HCT116 (cell line): ENCODE data around the gene EMX1. TPM values are rescaled to one million over a fixed set of nuclear protein-coding genes. Genes with fewer than 3 reads are reported as not detected.

Experiments used
- ATAC-seq: fragments of 200-7000 bp; cut with Tn5 transposase; 2 replicates; pipeline ENCODE4 v1.9.1; 2020; ENCODE audit warnings: mild to moderate bottlenecking, moderate library complexity
- BruUV-seq: library from RNA; stranded (reverse); fragments of 400-500 nt; replicated peaks from 2 replicates; lab custom pipeline; 2021; lab: Mats Ljungman, UMichigan
- CTCF ChIA-PET: fragments of 300-600 bp; sonication (Branson Sonifier 250); formaldehyde crosslinking; loops from one replicate; lab custom pipeline; 2021; ENCODE audit warnings: antibody characterized with exemption; lab: Charles Lee
- POLR2A ChIA-PET: fragments of 300-600, 350-600 bp; sonication (Branson Sonifier 250); formaldehyde crosslinking; loops from one replicate; lab custom pipeline; 2021; ENCODE audit warnings: antibody characterized with exemption; lab: Charles Lee
- RAD21 ChIA-PET, 2 experiments: fragments of 300-600 bp; sonication (Branson Sonifier 250); formaldehyde crosslinking; loops; one replicate each; lab custom pipeline; 2023; ENCODE audit warnings: low total read pairs in 2 of 2; ENCODE audit not compliant: uncharacterized antibody in 2 of 2, unreplicated experiment in 2 of 2, low non-redundant PET in 1 of 2; lab: Charles Lee
- DNase-seq: peaks from one replicate; pipeline ENCODE4 v3.0.0-alpha.2; 2010; ENCODE audit warnings: low read depth, low spot score
- H2AFZ ChIP-seq: fragments of 200-600 bp; shearing (Covaris generic), sonication (generic); 2 replicates; pipeline ENCODE4 v1.6.1; 2017; ENCODE audit warnings: low read depth, mixed run types, mixed read lengths, antibody characterized with exemption, low read length; ENCODE audit not compliant: poor library complexity, severe bottlenecking
- H3K27ac ChIP-seq: 2 replicates; pipeline ENCODE4 v1.5.1; 2012; ENCODE audit warnings: low read depth, low read length
- H3K27me3 ChIP-seq: fragments of 200-600 bp; sonication (generic); 2 replicates; pipeline ENCODE4 v1.6.1; 2016; ENCODE audit warnings: mixed run types, low read length, mixed read lengths; ENCODE audit not compliant: insufficient read depth
- H3K36me3 ChIP-seq, 2 experiments: fragments of 200-500 bp in 1 of 2; fragments of 200-600 bp in 1 of 2; sonication (Bioruptor generic) in 1 of 2; sonication (generic) in 1 of 2; 2 replicates each; pipeline versions ENCODE4 v1.5.1 to v1.6.1; 2014 to 2016; ENCODE audit warnings: low read length in 2 of 2, inconsistent platforms in 1 of 2, mixed read lengths in 1 of 2, mixed run types in 1 of 2; ENCODE audit not compliant: insufficient read depth in 2 of 2, control insufficient read depth in 1 of 2
- H3K4me1 ChIP-seq, 2 experiments: fragments of 200-600 bp in 1 of 2; sonication (generic) in 1 of 2; 2 replicates each; pipeline versions ENCODE4 v1.5.1 to v1.6.1; 2012 to 2017; ENCODE audit warnings: low read length in 2 of 2, inconsistent platforms in 1 of 2, mild to moderate bottlenecking in 1 of 2, mixed read lengths in 1 of 2, mixed run types in 1 of 2, moderate library complexity in 1 of 2; ENCODE audit not compliant: insufficient read depth in 2 of 2, control insufficient read depth in 1 of 2
- H3K4me2 ChIP-seq: fragments of 200-600 bp; sonication (generic); 2 replicates; pipeline ENCODE4 v1.6.1; 2017; ENCODE audit warnings: mixed run types, low read length, mixed read lengths
- H3K4me3 ChIP-seq, 2 experiments: fragments of 200-600 bp in 1 of 2; sonication (generic) in 1 of 2; replicated peaks in 1 of 2; 2 replicates each; pipeline ENCODE4 v1.5.1; 2011 to 2016; ENCODE audit warnings: low read length in 2 of 2, control low read depth in 1 of 2, low read depth in 1 of 2, mild to moderate bottlenecking in 1 of 2, mixed read lengths in 1 of 2, mixed run types in 1 of 2
- H3K79me2 ChIP-seq: fragments of 200-600 bp; sonication (generic); 2 replicates; pipeline ENCODE4 v1.6.1; 2017; ENCODE audit warnings: mild to moderate bottlenecking, mixed run types, low read length, moderate library complexity, mixed read lengths; ENCODE audit not compliant: insufficient read depth
- H3K9ac ChIP-seq: fragments of 200-600 bp; sonication (generic); 2 replicates; pipeline ENCODE4 v1.6.1; 2016; ENCODE audit warnings: low read length, mixed read lengths
- H3K9me2 ChIP-seq: fragments of 200-600 bp; sonication (generic), shearing (Covaris generic); 2 replicates; pipeline ENCODE4 v1.6.1; 2017; ENCODE audit warnings: mixed run types, mild to moderate bottlenecking, moderate library complexity; ENCODE audit not compliant: insufficient read depth
- H3K9me3 ChIP-seq, 2 experiments: fragments of 200-500 bp in 1 of 2; fragments of 200-600 bp in 1 of 2; sonication (Bioruptor generic) in 1 of 2; sonication (generic) in 1 of 2; 2 replicates each; pipeline ENCODE4 v1.6.1; 2014 to 2017; ENCODE audit warnings: low read length in 2 of 2, mixed read lengths in 2 of 2, inconsistent platforms in 1 of 2, low read depth in 1 of 2, mild to moderate bottlenecking in 1 of 2, mixed run types in 1 of 2, moderate library complexity in 1 of 2; ENCODE audit not compliant: control insufficient read depth in 1 of 2, insufficient read depth in 1 of 2
- H4K20me1 ChIP-seq: fragments of 200-600 bp; sonication (generic), shearing (Covaris generic); 2 replicates; pipeline ENCODE4 v1.6.1; 2017; ENCODE audit warnings: mixed run types, mild to moderate bottlenecking, moderate library complexity; ENCODE audit not compliant: insufficient read depth
- ATF3 ChIP-seq: IDR thresholded peaks from 2 replicates; pipeline ENCODE4 v1.6.1; 2012
- CBX3 ChIP-seq: IDR thresholded peaks from 2 replicates; pipeline ENCODE4 v1.6.1; 2012; ENCODE audit warnings: low read depth
- CEBPB ChIP-seq: IDR thresholded peaks from 2 replicates; pipeline ENCODE4 v1.6.1; 2012; ENCODE audit warnings: low read depth
- EGR1 ChIP-seq: IDR thresholded peaks from 2 replicates; pipeline ENCODE4 v1.6.1; 2012; ENCODE audit warnings: low read depth
- ELF1 ChIP-seq: IDR thresholded peaks from 2 replicates; pipeline ENCODE4 v1.6.1; 2012; ENCODE audit warnings: low read depth, borderline replicate concordance
- EZH2 ChIP-seq: fragments of 200-600 bp; sonication (generic); IDR thresholded peaks from 2 replicates; pipeline ENCODE4 v1.6.1; 2017; ENCODE audit warnings: antibody characterized with exemption, mixed run types
- FOSL1 ChIP-seq: IDR thresholded peaks from 2 replicates; pipeline ENCODE4 v1.6.1; 2012; ENCODE audit warnings: low read depth
- POLR2AphosphoS5 ChIP-seq: IDR thresholded peaks from 2 replicates; pipeline ENCODE4 v1.6.1; 2011; ENCODE audit warnings: mild to moderate bottlenecking, low read depth, low read length, moderate library complexity
- RAD21 ChIP-seq: IDR thresholded peaks from 2 replicates; pipeline ENCODE4 v1.6.1; 2012; ENCODE audit warnings: low read depth, mild to moderate bottlenecking
- REST ChIP-seq: IDR thresholded peaks from 2 replicates; pipeline ENCODE4 v1.6.1; 2012; ENCODE audit warnings: low read depth
- SP1 ChIP-seq: IDR thresholded peaks from 2 replicates; pipeline ENCODE4 v1.6.1; 2012; ENCODE audit warnings: low read depth
- TCF7L2 ChIP-seq: IDR thresholded peaks from 2 replicates; pipeline ENCODE4 v1.7.0; 2011; ENCODE audit warnings: borderline replicate concordance, inconsistent platforms; ENCODE audit not compliant: insufficient read depth, insufficient read length; ENCODE audit errors: extremely low read depth
- YY1 ChIP-seq: IDR thresholded peaks from 2 replicates; pipeline ENCODE4 v1.6.1; 2011; ENCODE audit warnings: low read length, low read depth, moderate library complexity, mild to moderate bottlenecking; ENCODE audit not compliant: insufficient replicate concordance; ENCODE audit errors: extremely low read depth
- intact Hi-C: fragments of 100-400 bp; cut with micrococcal nuclease; formaldehyde crosslinking; loops from 2 replicates; pipeline ENCODE4 v1.10.0; 2022
- total RNA-seq: library from RNA; stranded (reverse); gene quantifications from one replicate; pipeline ENCODE4 v1.2.1, GENCODE V29; 2021; ENCODE audit not compliant: unreplicated experiment
- TF ChIP-seq, protein P1 (sequence below): IDR thresholded peaks from 2 replicates; pipeline ENCODE4 v1.6.1; 2011; ENCODE audit warnings: mild to moderate bottlenecking, low read length, moderate library complexity; ENCODE audit not compliant: insufficient replicate concordance; ENCODE audit errors: extremely low read depth

EMX1 gene
- total RNA-seq, 1 experiment from 2014 or later, result 3.1 TPM

GRCh38 chr2:72933646-72934151 is 16.4 kb downstream of the EMX1 start:
- H3K27me3 ChIP-seq, result no peaks in the 10 kb centered on the region
- no peak overlapping the region for H3K4me3 ChIP-seq
- H3K9ac ChIP-seq, result no peak overlapping the region
- TF ChIP-seq RAD21 (no peak), CEBPB (no peak), FOSL1 (no peak), TCF7L2 (no peak), REST (no peak), POLR2AphosphoS5 (no peak), EZH2 (no peak), EGR1 (no peak), CBX3 (no peak), YY1 (no peak), ATF3 (no peak), SP1 (no peak), ELF1 (no peak)
- TF ChIP-seq, protein P1, sequence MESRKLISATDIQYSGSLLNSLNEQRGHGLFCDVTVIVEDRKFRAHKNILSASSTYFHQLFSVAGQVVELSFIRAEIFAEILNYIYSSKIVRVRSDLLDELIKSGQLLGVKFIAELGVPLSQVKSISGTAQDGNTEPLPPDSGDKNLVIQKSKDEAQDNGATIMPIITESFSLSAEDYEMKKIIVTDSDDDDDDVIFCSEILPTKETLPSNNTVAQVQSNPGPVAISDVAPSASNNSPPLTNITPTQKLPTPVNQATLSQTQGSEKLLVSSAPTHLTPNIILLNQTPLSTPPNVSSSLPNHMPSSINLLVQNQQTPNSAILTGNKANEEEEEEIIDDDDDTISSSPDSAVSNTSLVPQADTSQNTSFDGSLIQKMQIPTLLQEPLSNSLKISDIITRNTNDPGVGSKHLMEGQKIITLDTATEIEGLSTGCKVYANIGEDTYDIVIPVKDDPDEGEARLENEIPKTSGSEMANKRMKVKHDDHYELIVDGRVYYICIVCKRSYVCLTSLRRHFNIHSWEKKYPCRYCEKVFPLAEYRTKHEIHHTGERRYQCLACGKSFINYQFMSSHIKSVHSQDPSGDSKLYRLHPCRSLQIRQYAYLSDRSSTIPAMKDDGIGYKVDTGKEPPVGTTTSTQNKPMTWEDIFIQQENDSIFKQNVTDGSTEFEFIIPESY, result no peak
- H3K4me1 ChIP-seq, result peaks cover 2 to 23% of the 10 kb centered on the region in 2 experiments; a peak in 2 of 4 replicates
- no peak overlapping the region for H3K4me2 ChIP-seq
- intact Hi-C loops, result no loop called here
- H3K9me3 ChIP-seq, result no peaks in the 10 kb centered on the region
- no peaks in the 10 kb centered on the region for H3K9me2 ChIP-seq
- H3K79me2 ChIP-seq, result no peaks in the 10 kb centered on the region
- no peak overlapping the region for H3K27ac ChIP-seq
- no peak overlapping the region for H2AFZ ChIP-seq
- ATAC-seq, result no peak
- DNase-seq, result no peak
- CTCF ChIA-PET, result interaction anchor here (0.9 to 2.3 kb wide), 2 partner anchors 40 to 46 kb away, joined by 3 to 22 read pairs; partner anchors contain the start of gene SPR
- no peaks in the 10 kb centered on the region for H4K20me1 ChIP-seq
- no TSS peak for BruUV-seq
- no peaks in the 10 kb centered on the region for H3K36me3 ChIP-seq
- POLR2A ChIA-PET, result no interaction called here
- RAD21 ChIA-PET, result interaction anchor here in 1 of 2 experiments (2.8 kb wide), 1 partner anchor 40 kb away, joined by 11 read pairs; no protein-coding TSS in a partner anchor
